Measurements from ENCODE around the gene POLD3.

DNA sequence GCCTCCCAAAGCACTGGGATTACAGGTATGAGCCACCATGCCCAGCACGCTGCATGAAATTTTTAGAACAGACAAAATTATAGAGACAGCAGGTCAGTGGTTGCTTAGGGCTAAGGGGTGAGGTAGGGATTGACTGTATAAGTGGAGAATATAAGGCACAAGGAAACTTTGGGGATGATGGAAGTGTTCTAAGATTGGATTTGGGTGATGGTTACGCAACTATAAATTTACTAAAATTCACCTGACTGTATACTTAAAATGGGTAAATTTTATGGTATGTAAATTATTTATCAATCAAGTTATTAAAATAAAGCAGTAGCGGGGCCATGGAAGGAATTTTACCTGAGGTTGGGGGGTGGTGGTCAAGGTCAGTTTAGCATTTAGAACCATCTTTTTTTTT is 16.4 kb upstream of the POLD3 start:
- TF ChIP-seq CTCF (IDR thresholded peaks at IDR 0.05) (no peak), POLR2AphosphoS5 (IDR thresholded peaks at IDR 0.05; ENCODE audit: insufficient read depth in 1 of 2, low read depth in 1 of 2) (no peak), POLR2A (IDR thresholded peaks at IDR 0.05) (no peak)
